HG03565 (cell line): ENCODE measurements around the gene RPS17.
"Not testable (repeated sequence)": the region's sequence is repeated elsewhere in the genome, so short reads cannot be mapped to it uniquely, and the experiment has no call there.

Source experiments
- ATAC-seq: cut with Tn5 transposase; IDR thresholded peaks from one replicate; pipeline ENCODE4 v1.9.1; 2021; ENCODE audit warnings: mild to moderate bottlenecking, moderate library complexity; ENCODE audit not compliant: unreplicated experiment

Gene RPS17

GRCh38 chr15:82513587-82513986 is 26.7 kb downstream of the RPS17 start:
- not testable (repeated sequence) for ATAC-seq

- ATAC-seq: not testable (repeated sequence)
Observed at GRCh38 chr15:82507693-82508092, 32.6 kb downstream of the RPS17 start.

- ATAC-seq: not testable (repeated sequence)
Observed at GRCh38 chr15:82507087-82507486, 33.2 kb downstream of the RPS17 start.

GRCh38 chr15:82505842-82506241 is 34.4 kb downstream of the RPS17 start:
- not testable (repeated sequence) for ATAC-seq

- ATAC-seq: not testable (repeated sequence)
Observed at GRCh38 chr15:82504074-82504473, 36.2 kb downstream of the RPS17 start.

GRCh38 chr15:82502700-82503339 is 37.4 kb downstream of the RPS17 start:
- ATAC-seq: peak; percentile 56

GRCh38 chr15:82500772-82501171 is 39.5 kb downstream of the RPS17 start:
- not testable (repeated sequence) for ATAC-seq

GRCh38 chr15:82497978-82498377 is 42.3 kb downstream of the RPS17 start:
- ATAC-seq: not testable (repeated sequence)

- not testable (repeated sequence) for ATAC-seq
Observed at GRCh38 chr15:82488250-82488649, 52.0 kb downstream of the RPS17 start.

GRCh38 chr15:82487045-82487444 is 53.2 kb downstream of the RPS17 start:
- ATAC-seq: not testable (repeated sequence)
